ENCODE results near the gene GPR50. TPM values are rescaled to one million over a fixed set of nuclear protein-coding genes. Genes with fewer than 3 reads are reported as not detected.

GPR50 gene
- total RNA-seq, 2 experiments from 2014 or later, result not detected

GRCh38 chrX:151174581-151175282, 1.7 kb upstream of the GPR50 start:
- ChIA-PET CTCF (no interaction called here), POLR2A (no interaction called here)
- Histone ChIP-seq H3K27me3 (ENCODE audit: control insufficient read depth in 1 of 2, insufficient read depth in 2 of 2, low read length in 2 of 2) (peaks cover 6 to 32% of the 10 kb centered on the region in 2 experiments), H3K9me3 (ENCODE audit: control insufficient read depth in 1 of 2, insufficient read depth in 1 of 2, low read length in 2 of 2) (no peaks in the 10 kb centered on the region), H3K4me3 (ENCODE audit: low read length) (no peak overlapping the region), H3K27ac (ENCODE audit: low read depth in 1 of 2, low read length in 2 of 2) (no peak overlapping the region), H3K36me3 (ENCODE audit: insufficient read depth, low read length) (no peaks in the 10 kb centered on the region), H3K4me1 (ENCODE audit: insufficient read depth, low read length) (peaks cover 4% of the 10 kb centered on the region)
- H3K27ac Mint-ChIP-seq, result no peak overlapping the region
- no peak for ATAC-seq (ENCODE audit: poor library complexity)
- no peaks in the 10 kb centered on the region for H3K36me3 Mint-ChIP-seq (ENCODE audit: low read depth)
- no peaks in the 10 kb centered on the region for H3K9me3 Mint-ChIP-seq
- TF ChIP-seq, protein P1, sequence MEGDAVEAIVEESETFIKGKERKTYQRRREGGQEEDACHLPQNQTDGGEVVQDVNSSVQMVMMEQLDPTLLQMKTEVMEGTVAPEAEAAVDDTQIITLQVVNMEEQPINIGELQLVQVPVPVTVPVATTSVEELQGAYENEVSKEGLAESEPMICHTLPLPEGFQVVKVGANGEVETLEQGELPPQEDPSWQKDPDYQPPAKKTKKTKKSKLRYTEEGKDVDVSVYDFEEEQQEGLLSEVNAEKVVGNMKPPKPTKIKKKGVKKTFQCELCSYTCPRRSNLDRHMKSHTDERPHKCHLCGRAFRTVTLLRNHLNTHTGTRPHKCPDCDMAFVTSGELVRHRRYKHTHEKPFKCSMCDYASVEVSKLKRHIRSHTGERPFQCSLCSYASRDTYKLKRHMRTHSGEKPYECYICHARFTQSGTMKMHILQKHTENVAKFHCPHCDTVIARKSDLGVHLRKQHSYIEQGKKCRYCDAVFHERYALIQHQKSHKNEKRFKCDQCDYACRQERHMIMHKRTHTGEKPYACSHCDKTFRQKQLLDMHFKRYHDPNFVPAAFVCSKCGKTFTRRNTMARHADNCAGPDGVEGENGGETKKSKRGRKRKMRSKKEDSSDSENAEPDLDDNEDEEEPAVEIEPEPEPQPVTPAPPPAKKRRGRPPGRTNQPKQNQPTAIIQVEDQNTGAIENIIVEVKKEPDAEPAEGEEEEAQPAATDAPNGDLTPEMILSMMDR (IDR thresholded peaks at IDR 0.05), result no peak
- intact Hi-C loops (cut with DNase I, micrococcal nuclease), result no loop called here
- no peak for DNase-seq
- H3K27me3 Mint-ChIP-seq, result peaks cover 62% of the 10 kb centered on the region
- H3K4me3 Mint-ChIP-seq, result no peak overlapping the region
- peaks cover 11% of the 10 kb centered on the region for H3K4me1 Mint-ChIP-seq (ENCODE audit: low read depth)

- no peaks in the 10 kb centered on the region for H3K36me3 Mint-ChIP-seq (ENCODE audit: low read depth)
- intact Hi-C loops (cut with DNase I, micrococcal nuclease), result no loop called here
- H3K36me3 ChIP-seq (ENCODE audit: insufficient read depth, low read length), result no peaks in the 10 kb centered on the region
- no peak overlapping the region for H3K4me3 ChIP-seq (ENCODE audit: low read length)
- H3K9me3 ChIP-seq (ENCODE audit: control insufficient read depth in 1 of 2, insufficient read depth in 1 of 2, low read length in 2 of 2), result no peaks in the 10 kb centered on the region
- H3K4me1 ChIP-seq (ENCODE audit: insufficient read depth, low read length), result peaks cover 4% of the 10 kb centered on the region
- DNase-seq (no peak), ATAC-seq (ENCODE audit: poor library complexity) (no peak)
- CTCF ChIA-PET, result no interaction called here
- peaks cover 65% of the 10 kb centered on the region for H3K27me3 Mint-ChIP-seq
- H3K27ac ChIP-seq (ENCODE audit: low read depth in 1 of 2, low read length in 2 of 2), result no peak overlapping the region
- POLR2A ChIA-PET, result no interaction called here
- H3K9me3 Mint-ChIP-seq, result no peaks in the 10 kb centered on the region
- H3K4me3 Mint-ChIP-seq, result no peak overlapping the region
- TF ChIP-seq, protein P1 (IDR thresholded peaks at IDR 0.05), result no peak
- H3K4me1 Mint-ChIP-seq (ENCODE audit: low read depth), result peaks cover 11% of the 10 kb centered on the region
- no peak overlapping the region for H3K27ac Mint-ChIP-seq
- peaks cover 9 to 32% of the 10 kb centered on the region in 2 experiments for H3K27me3 ChIP-seq (ENCODE audit: control insufficient read depth in 1 of 2, insufficient read depth in 2 of 2, low read length in 2 of 2)
Observed at GRCh38 chrX:151175283-151176062, 911 bp upstream of the GPR50 start.

- H3K36me3 ChIP-seq (ENCODE audit: insufficient read depth, low read length), result no peaks in the 10 kb centered on the region
- DNase-seq (no peak), ATAC-seq (ENCODE audit: poor library complexity) (no peak)
- H3K27ac Mint-ChIP-seq, result no peak overlapping the region
- H3K27me3 ChIP-seq (ENCODE audit: control insufficient read depth in 1 of 2, insufficient read depth in 2 of 2, low read length in 2 of 2), result peaks cover 9 to 39% of the 10 kb centered on the region in 2 experiments
- H3K36me3 Mint-ChIP-seq (ENCODE audit: low read depth), result no peaks in the 10 kb centered on the region
- peaks cover 4% of the 10 kb centered on the region for H3K4me1 ChIP-seq (ENCODE audit: insufficient read depth, low read length)
- H3K27ac ChIP-seq (ENCODE audit: low read depth in 1 of 2, low read length in 2 of 2), result no peak overlapping the region
- ChIA-PET CTCF (no interaction called here), POLR2A (no interaction called here)
- intact Hi-C loops (cut with DNase I, micrococcal nuclease), result no loop called here
- TF ChIP-seq, protein P1 (IDR thresholded peaks at IDR 0.05), result no peak
- H3K4me3 ChIP-seq (ENCODE audit: low read length), result no peak overlapping the region
- H3K9me3 Mint-ChIP-seq, result no peaks in the 10 kb centered on the region
- no peak overlapping the region for H3K4me3 Mint-ChIP-seq
- H3K9me3 ChIP-seq (ENCODE audit: control insufficient read depth in 1 of 2, insufficient read depth in 1 of 2, low read length in 2 of 2), result no peaks in the 10 kb centered on the region
- peaks cover 11% of the 10 kb centered on the region for H3K4me1 Mint-ChIP-seq (ENCODE audit: low read depth)
- H3K27me3 Mint-ChIP-seq, result peaks cover 70% of the 10 kb centered on the region
Observed at GRCh38 chrX:151177141-151178027, 1.0 kb downstream of the GPR50 start.

Data from CD4-positive, alpha-beta T cell (primary cell).